ENCODE measurements around the gene HIVEP3. TPM values are rescaled to one million over a fixed set of nuclear protein-coding genes. Genes with fewer than 3 reads are reported as not detected.

HIVEP3 gene
- total RNA-seq, 1 experiment from 2014 or later: 2.8 TPM

DNA sequence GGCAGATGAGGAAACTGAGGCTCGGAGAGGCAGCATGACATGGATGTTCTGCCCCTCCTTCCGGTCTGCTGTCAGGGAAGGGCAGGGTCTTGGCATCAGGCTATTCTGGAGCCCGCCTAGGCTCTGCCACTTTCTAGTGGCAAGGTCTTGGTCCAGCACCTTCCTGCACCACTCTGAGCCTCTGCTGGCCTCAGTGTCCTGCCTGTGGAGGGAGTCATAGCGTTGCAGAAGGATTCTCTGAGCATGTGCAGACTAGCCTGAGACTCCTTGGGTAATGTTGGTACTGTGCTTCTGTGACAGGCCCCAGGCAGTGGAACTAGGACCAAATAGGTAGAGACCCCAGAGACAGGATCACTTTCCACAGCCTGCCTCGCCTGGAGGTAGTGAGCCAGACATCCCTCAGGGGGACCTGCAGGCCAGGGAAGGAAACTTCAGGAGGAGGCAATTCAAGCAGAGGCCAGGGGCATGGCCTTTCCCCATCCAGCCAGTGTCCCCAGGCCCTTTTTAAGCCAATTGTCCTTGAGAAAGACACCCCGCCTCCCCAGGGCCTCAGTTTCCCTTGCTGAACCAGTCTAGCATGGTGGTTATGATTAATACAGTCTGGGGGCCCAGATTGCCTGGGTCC lies 444.9 kb downstream of the HIVEP3 start:
- Histone ChIP-seq H3K27me3 (no peaks in the 10 kb centered on the region), H3K4me1 (peaks cover 42% of the 10 kb centered on the region), H3K27ac (peak overlapping the region; percentile 75; the same call in 1 of the 2 replicates), H3K9me3 (replicated peaks) (no peaks in the 10 kb centered on the region), H3K4me3 (no peak overlapping the region), H3K36me3 (no peaks in the 10 kb centered on the region)
- no peak for DNase-seq

GRCh38 chr1:41471658-41472057 lies 447.1 kb downstream of the HIVEP3 start:
- no peaks in the 10 kb centered on the region for H3K36me3 ChIP-seq
- no peaks in the 10 kb centered on the region for H3K27me3 ChIP-seq
- H3K27ac ChIP-seq: no peak overlapping the region
- no peak overlapping the region for H3K4me3 ChIP-seq
- no peaks in the 10 kb centered on the region for H3K9me3 ChIP-seq (replicated peaks)
- no peak for DNase-seq
- peaks cover 38% of the 10 kb centered on the region for H3K4me1 ChIP-seq

DNA sequence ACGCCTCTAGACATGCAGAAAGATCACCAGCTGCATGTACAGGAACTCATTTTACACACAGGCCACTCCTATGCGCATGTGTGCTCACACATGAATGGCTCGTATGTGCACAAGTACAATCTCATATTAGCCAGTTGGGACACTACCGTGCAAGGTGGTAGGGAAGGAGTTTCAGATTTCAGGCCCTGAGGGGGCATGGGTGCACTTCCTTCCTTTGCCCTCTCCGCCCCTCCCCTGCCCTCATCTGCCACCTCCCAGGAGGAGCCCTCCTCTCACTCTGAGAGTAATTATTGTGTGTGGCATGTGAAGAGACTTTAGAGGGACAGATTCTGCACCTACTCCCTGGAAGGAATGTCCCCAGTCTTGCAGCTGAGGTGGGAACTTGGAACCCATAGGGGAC lies 449.0 kb downstream of the HIVEP3 start:
- peaks cover 19% of the 10 kb centered on the region for H3K4me1 ChIP-seq
- H3K36me3 ChIP-seq: no peaks in the 10 kb centered on the region
- H3K4me3 ChIP-seq: no peak overlapping the region
- H3K27me3 ChIP-seq: no peaks in the 10 kb centered on the region
- no peak overlapping the region for H3K27ac ChIP-seq
- DNase-seq: no peak
- H3K9me3 ChIP-seq (replicated peaks): no peaks in the 10 kb centered on the region

GRCh38 chr1:41468122-41468762 lies 450.5 kb downstream of the HIVEP3 start:
- Histone ChIP-seq H3K36me3 (no peaks in the 10 kb centered on the region), H3K4me1 (peaks cover 17% of the 10 kb centered on the region), H3K27me3 (no peaks in the 10 kb centered on the region), H3K4me3 (no peak overlapping the region), H3K9me3 (replicated peaks) (no peaks in the 10 kb centered on the region), H3K27ac (no peak overlapping the region)
- DNase-seq: no peak

DNA sequence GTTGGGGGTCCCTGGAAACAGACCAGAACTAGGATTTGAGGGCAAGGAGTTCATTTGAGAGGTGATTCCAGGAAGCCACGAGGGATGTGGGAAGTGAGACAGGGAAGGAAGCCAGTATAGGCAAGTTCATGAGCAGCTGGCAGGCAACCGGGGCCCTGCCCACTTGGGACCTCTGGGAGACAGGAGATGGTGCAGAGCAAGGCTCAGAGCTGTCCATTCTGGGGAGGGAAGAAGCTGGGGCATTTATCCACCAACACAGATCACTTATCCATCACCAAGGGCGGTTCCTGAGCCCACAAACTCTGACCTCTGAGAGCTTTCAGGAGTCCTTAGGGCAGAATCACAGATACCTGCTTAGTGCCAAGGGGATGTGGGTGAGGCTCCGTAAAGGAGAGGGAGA lies 451.0 kb downstream of the HIVEP3 start:
- Histone ChIP-seq H3K27ac (no peak overlapping the region), H3K4me1 (peaks cover 21% of the 10 kb centered on the region), H3K36me3 (no peaks in the 10 kb centered on the region), H3K9me3 (replicated peaks) (no peaks in the 10 kb centered on the region), H3K27me3 (no peaks in the 10 kb centered on the region), H3K4me3 (no peak overlapping the region)
- no peak for DNase-seq

DNA sequence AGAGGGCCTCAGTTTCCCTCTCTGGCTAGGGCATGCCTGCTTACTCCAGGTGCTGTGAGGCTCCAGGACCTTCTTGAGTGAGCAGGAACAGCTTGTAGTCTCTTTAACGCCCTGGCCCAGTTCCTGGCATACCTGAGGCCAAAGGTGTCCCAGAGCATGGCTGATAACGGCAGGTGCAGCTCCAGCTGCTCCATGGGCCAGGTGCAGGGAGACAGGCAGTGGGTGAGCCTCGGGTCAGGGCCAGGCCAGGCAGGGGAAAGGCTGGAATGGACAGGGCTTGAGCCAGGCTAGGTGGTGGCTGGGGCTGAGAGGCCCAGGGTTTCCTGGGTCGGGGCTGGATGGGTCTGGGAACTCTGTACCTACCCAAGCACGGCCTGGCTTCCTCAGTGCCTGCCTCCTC lies 452.6 kb downstream of the HIVEP3 start:
- peaks cover 21% of the 10 kb centered on the region for H3K4me1 ChIP-seq
- H3K4me3 ChIP-seq: no peak overlapping the region
- H3K36me3 ChIP-seq: no peaks in the 10 kb centered on the region
- no peaks in the 10 kb centered on the region for H3K9me3 ChIP-seq (replicated peaks)
- H3K27ac ChIP-seq: no peak overlapping the region
- no peak for DNase-seq
- H3K27me3 ChIP-seq: no peaks in the 10 kb centered on the region

DNA sequence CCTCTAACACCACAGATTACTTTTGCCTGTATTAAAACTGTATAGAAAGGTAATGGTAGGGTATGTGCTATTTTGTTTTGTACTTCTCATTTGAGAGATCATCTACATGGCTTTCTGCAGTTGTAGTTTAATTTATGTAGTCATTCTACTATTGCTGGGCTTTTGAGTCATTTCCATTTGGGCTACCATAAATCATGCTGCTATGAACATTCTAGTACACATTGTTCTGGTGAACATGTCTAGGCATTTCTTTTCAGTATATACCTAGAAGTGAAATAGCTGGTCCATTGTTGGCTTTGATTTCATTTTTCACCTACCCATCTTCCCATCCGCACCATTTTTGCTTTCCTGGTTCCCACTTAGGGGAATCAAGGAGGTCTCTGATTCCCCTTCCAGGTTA lies 453.0 kb downstream of the HIVEP3 start:
- Histone ChIP-seq H3K27me3 (no peaks in the 10 kb centered on the region), H3K4me3 (no peak overlapping the region), H3K4me1 (peaks cover 20% of the 10 kb centered on the region), H3K36me3 (no peaks in the 10 kb centered on the region), H3K27ac (no peak overlapping the region), H3K9me3 (replicated peaks) (no peaks in the 10 kb centered on the region)
- no peak for DNase-seq

- peak in 1 of 2 experiments; percentile 51 for DNase-seq
- Histone ChIP-seq H3K27me3 (no peaks in the 10 kb centered on the region), H3K4me1 (peaks cover 14% of the 10 kb centered on the region), H3K36me3 (no peaks in the 10 kb centered on the region), H3K9me3 (replicated peaks) (no peaks in the 10 kb centered on the region), H3K4me3 (no peak overlapping the region), H3K27ac (no peak overlapping the region)
Observed at GRCh38 chr1:41464885-41465284, 453.8 kb downstream of the HIVEP3 start.

DNA sequence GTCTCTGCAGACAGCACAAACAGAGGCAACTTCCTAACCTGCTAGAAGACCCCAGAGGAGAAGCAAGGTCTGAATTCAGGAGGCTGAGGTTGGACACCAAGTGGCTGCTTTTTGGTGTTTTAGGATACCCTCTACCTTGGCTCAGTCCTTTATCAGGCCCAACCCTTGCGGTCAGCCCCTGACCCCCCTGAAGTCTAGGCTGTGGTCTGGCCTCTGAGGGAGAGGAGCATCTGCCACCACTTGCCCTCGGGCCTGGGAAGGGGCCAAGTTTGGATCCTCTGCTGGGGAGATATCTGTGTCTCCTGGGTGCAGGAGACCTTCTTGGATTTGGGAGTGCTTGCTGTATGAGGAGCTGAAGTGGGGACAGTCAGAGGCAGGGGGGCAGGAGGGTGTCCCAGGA lies 455.2 kb downstream of the HIVEP3 start:
- DNase-seq: peak in 1 of 2 experiments; percentile 24
- Histone ChIP-seq H3K4me1 (peaks cover 20% of the 10 kb centered on the region), H3K36me3 (no peaks in the 10 kb centered on the region), H3K27ac (no peak overlapping the region), H3K9me3 (replicated peaks) (no peaks in the 10 kb centered on the region), H3K27me3 (no peaks in the 10 kb centered on the region), H3K4me3 (no peak overlapping the region)

DNA sequence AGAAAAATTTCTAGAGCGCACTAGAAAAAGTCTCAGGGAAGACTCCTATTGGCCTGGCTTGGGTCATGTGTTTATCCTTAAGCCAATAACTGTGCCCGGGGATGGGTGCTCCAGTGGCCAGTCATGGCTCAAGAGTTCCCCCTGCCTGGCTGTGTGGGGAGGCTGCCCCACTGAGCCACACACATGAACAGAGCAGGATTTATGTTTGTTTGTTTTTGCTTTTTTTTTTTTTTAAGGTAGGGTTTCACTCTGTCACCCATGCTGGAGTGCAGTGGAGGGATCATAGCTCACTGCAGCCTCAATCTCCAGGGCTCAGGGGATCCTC lies 456.1 kb downstream of the HIVEP3 start:
- Histone ChIP-seq H3K9me3 (replicated peaks) (no peaks in the 10 kb centered on the region), H3K27me3 (no peaks in the 10 kb centered on the region), H3K27ac (no peak overlapping the region), H3K4me1 (peaks cover 29% of the 10 kb centered on the region), H3K36me3 (no peaks in the 10 kb centered on the region), H3K4me3 (no peak overlapping the region)
- DNase-seq: no peak

- peaks cover 33% of the 10 kb centered on the region for H3K4me1 ChIP-seq
- H3K36me3 ChIP-seq: no peaks in the 10 kb centered on the region
- H3K9me3 ChIP-seq (replicated peaks): no peaks in the 10 kb centered on the region
- no peak for DNase-seq
- H3K27me3 ChIP-seq: no peaks in the 10 kb centered on the region
- H3K4me3 ChIP-seq: no peak overlapping the region
- H3K27ac ChIP-seq: no peak overlapping the region
Observed at GRCh38 chr1:41461790-41462679, 456.7 kb downstream of the HIVEP3 start.

GRCh38 chr1:41456847-41457540 lies 461.7 kb downstream of the HIVEP3 start:
- H3K36me3 ChIP-seq: no peaks in the 10 kb centered on the region
- DNase-seq: no peak
- no peaks in the 10 kb centered on the region for H3K9me3 ChIP-seq (replicated peaks)
- H3K4me3 ChIP-seq: no peak overlapping the region
- H3K27me3 ChIP-seq: no peaks in the 10 kb centered on the region
- peak overlapping the region; percentile 15; the same call in 1 of the 2 replicates for H3K27ac ChIP-seq
- H3K4me1 ChIP-seq: peaks cover 59% of the 10 kb centered on the region

All from SJCRH30 (cell line).